GM12878 (cell line): ENCODE measurements around the gene NTRK1.

Experiments
- ATF3 ChIP-seq: IDR thresholded peaks from 2 replicates; pipeline ENCODE4 v1.6.1; 2011; ENCODE audit warnings: low read depth, mild to moderate bottlenecking, low read length, moderate library complexity, borderline replicate concordance; ENCODE audit errors: extremely low read depth
- JUNB ChIP-seq: IDR thresholded peaks from 2 replicates; pipeline ENCODE4 v1.6.1; 2016; ENCODE audit warnings: antibody characterized with exemption, mild to moderate bottlenecking
- POLR2A ChIP-seq: IDR thresholded peaks from 2 replicates; pipeline ENCODE4 v1.6.1; 2011; ENCODE audit warnings: low read depth, mild to moderate bottlenecking, low read length
- REST ChIP-seq: IDR thresholded peaks from 2 replicates; pipeline ENCODE4 v1.6.1; 2012; ENCODE audit warnings: mild to moderate bottlenecking, low read depth, low read length

- no peak for TF ChIP-seq JUNB
- no peak for TF ChIP-seq REST
- no peak for TF ChIP-seq POLR2A
- TF ChIP-seq ATF3: no peak
Measured at GRCh38 chr1:156885314-156885713, 24.6 kb downstream of the NTRK1 start.
